GM12875 (cell line): Measurements from ENCODE around the gene PGBD5.

Experiments used
- H3K4me3 ChIP-seq: one replicate; pipeline ENCODE4 v1.5.1; 2011; ENCODE audit warnings: low read depth, low read length, control low read depth
- CTCF ChIP-seq: IDR thresholded peaks from 2 replicates; pipeline ENCODE4 v1.5.1; 2011; ENCODE audit warnings: low read depth, mild to moderate bottlenecking, control low read depth, inconsistent platforms, low read length, moderate library complexity, borderline replicate concordance; ENCODE audit not compliant: insufficient read depth

Gene PGBD5

GRCh38 chr1:230307213-230307612 is 118.9 kb downstream of the PGBD5 start:
- TF ChIP-seq CTCF: no peak
- no peak overlapping the region for H3K4me3 ChIP-seq

- H3K4me3 ChIP-seq: no peak overlapping the region
- peak; percentile 33; the same call in 1 of the 2 replicates for TF ChIP-seq CTCF
Observed at GRCh38 chr1:230306169-230306568, 120.0 kb downstream of the PGBD5 start.

GRCh38 chr1:230303822-230304221 is 122.3 kb downstream of the PGBD5 start:
- no peak overlapping the region for H3K4me3 ChIP-seq
- TF ChIP-seq CTCF: no peak

GRCh38 chr1:230303069-230303468 is 123.1 kb downstream of the PGBD5 start:
- H3K4me3 ChIP-seq: no peak overlapping the region
- no peak for TF ChIP-seq CTCF

- TF ChIP-seq CTCF: no peak
Observed at GRCh38 chr1:230301822-230302221, 124.3 kb downstream of the PGBD5 start.

GRCh38 chr1:230301322-230301721 is 124.8 kb downstream of the PGBD5 start:
- H3K4me3 ChIP-seq: no peak overlapping the region
- no peak for TF ChIP-seq CTCF

More at GRCh38 chr1:230301822-230302221, 124.3 kb downstream of the PGBD5 start:
- H3K4me3 ChIP-seq: no peak overlapping the region

- TF ChIP-seq CTCF: no peak
- no peak overlapping the region for H3K4me3 ChIP-seq
Observed at GRCh38 chr1:230300322-230301301, 125.5 kb downstream of the PGBD5 start.
